Metanephros (tissue), 1 donor: ENCODE data around the gene OR2S2. TPM values are rescaled to one million over a fixed set of nuclear protein-coding genes. Genes with fewer than 3 reads are reported as not detected.

Source experiments
- total RNA-seq: library from RNA; depleted of rRNA; stranded (reverse); fragments of >200 nt; gene quantifications from one replicate; pipeline ENCODE4 v1.2.3, GENCODE V29; 2014

OR2S2 gene, protein sequence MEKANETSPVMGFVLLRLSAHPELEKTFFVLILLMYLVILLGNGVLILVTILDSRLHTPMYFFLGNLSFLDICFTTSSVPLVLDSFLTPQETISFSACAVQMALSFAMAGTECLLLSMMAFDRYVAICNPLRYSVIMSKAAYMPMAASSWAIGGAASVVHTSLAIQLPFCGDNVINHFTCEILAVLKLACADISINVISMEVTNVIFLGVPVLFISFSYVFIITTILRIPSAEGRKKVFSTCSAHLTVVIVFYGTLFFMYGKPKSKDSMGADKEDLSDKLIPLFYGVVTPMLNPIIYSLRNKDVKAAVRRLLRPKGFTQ
- total RNA-seq, result not detected

DNA sequence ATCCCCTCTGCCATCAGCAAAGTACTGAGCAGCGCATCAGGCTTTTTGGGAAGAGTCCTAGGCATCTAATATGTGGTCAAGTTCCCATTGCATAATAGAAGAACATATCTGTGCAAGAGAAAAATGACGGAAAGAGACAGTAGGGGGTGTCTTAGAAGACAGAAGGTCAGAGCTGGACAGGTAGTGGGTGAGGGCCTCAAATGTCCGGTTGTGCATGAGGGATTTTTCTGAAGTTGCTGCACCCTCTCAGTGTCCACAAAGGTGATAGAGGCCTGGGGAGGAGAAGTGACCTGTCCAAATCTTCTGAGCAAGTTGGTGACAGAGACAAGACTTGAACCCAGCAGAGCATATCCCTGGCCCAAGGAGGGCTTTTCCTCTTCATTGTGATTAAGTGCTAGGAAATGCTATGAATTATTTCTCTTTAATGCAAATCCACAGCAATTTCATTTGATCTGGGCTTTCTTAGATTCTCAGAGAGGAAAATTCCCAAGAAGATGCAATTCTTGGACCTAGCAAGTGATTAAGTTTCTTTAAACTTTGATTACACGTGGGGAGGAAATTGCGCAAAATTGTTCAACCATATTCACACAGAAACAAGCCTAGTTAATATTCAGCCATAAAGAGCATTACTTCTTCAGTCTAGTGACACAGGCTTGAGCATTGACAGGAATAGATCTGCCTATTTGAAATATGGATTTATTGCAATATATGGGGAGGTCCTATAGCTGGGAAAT, at the start of gene OR2S2:
TSS of gene OR2S2 (minus strand) at position 51 of the 734 bp plus-strand sequence. CDS start 56 bp downstream, outside the sequence.

DNA sequence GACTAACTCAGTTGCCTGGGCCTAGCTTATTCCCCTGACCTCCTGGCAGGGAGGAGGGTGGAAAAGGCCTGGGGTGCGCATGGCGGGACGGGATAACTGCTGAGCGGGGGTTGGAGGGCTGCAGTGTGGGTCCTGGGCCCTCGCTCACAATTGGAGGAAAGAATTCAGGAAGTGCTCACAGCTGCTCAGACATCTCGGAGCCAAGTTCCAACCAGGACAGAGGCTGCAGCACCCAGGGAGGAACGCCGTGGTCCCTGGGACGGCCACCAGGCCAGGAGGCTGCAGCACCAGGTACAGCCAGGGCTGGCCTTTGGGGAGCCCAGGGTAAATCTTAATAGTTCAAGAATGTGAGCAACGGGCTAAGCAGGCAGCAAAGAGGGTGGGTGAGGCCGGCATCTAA, 48.7 kb downstream of the OR2S2 start, which contains the start of gene SPAAR:
TSS of gene SPAAR (plus strand) at position 217 of the 400 bp plus-strand sequence. CDS start 974 bp downstream, outside the sequence.

Other genes starting within 250 kb of the OR2S2 start
- 254 TPM for gene TLN1, start 226.0 kb downstream of the OR2S2 start, total RNA-seq
- 25.6 TPM for gene CREB3, start 225.5 kb downstream of the OR2S2 start, total RNA-seq
- 56.9 TPM for gene GBA2, start 208.9 kb downstream of the OR2S2 start, total RNA-seq
- 17.8 TPM for gene RGP1, start 208.9 kb downstream of the OR2S2 start, total RNA-seq
- gene MSMP, start 203.9 kb downstream of the OR2S2 start, total RNA-seq, result not detected
- gene NPR2, start 166.6 kb downstream of the OR2S2 start, total RNA-seq, result 15.1 TPM
- gene SPAG8, start 145.9 kb downstream of the OR2S2 start, total RNA-seq, result 2.6 TPM
- 28.6 TPM for gene HINT2, start 143.1 kb downstream of the OR2S2 start, total RNA-seq
- gene FAM221B, start 129.4 kb downstream of the OR2S2 start, total RNA-seq, result not detected
- gene TMEM8B, start 128.9 kb downstream of the OR2S2 start, total RNA-seq, result 18.6 TPM
- not detected for gene OR13J1, start 87.8 kb downstream of the OR2S2 start, total RNA-seq
- not detected for gene HRCT1, start 52.0 kb downstream of the OR2S2 start, total RNA-seq
- gene SPAAR, start 48.7 kb downstream of the OR2S2 start, total RNA-seq, result 1.8 TPM
- 17.9 TPM for gene RECK, start 78.8 kb upstream of the OR2S2 start, total RNA-seq
- gene GLIPR2, start 178.6 kb upstream of the OR2S2 start, total RNA-seq, result 20.1 TPM
- 0.64 TPM for gene CCIN, start 211.2 kb upstream of the OR2S2 start, total RNA-seq
- gene CLTA, start 232.8 kb upstream of the OR2S2 start, total RNA-seq, result 162 TPM